ENCODE data around the gene BSN.
A peak's percentile ranks its signal among the peaks of the same experiment; 100 is the strongest.

The BSN gene

DNA sequence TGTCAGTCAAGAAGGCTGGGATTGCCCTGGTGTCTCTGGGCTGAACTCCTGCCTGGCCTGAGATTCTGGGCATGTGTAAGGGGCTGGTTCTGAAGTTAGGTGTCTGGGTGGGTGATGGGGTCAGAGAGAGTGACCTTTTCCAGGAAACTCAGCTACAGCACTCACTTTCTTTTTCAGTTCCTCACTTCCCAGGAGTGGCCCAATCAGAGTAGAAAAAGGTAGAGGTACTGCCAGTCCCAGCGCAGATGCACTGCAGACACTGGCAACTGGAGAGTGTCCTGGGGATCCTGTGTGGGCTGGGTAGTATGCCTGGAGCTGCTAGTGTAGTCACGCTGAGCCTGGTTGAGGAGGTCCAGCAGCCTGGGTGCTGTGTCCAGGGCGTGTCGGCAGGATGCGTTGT is 73.4 kb downstream of the BSN start:
- no peak overlapping the region for H3K4me3 Mint-ChIP-seq
- peak; percentile 49 for ATAC-seq
- H3K27ac Mint-ChIP-seq, result no peak overlapping the region
- H3K36me3 Mint-ChIP-seq, result no peaks in the 10 kb centered on the region
- peaks cover 36% of the 10 kb centered on the region for H3K27me3 Mint-ChIP-seq
- H3K4me1 Mint-ChIP-seq, result peaks cover 7% of the 10 kb centered on the region
- peaks cover 4% of the 10 kb centered on the region for H3K9me3 Mint-ChIP-seq

DNA sequence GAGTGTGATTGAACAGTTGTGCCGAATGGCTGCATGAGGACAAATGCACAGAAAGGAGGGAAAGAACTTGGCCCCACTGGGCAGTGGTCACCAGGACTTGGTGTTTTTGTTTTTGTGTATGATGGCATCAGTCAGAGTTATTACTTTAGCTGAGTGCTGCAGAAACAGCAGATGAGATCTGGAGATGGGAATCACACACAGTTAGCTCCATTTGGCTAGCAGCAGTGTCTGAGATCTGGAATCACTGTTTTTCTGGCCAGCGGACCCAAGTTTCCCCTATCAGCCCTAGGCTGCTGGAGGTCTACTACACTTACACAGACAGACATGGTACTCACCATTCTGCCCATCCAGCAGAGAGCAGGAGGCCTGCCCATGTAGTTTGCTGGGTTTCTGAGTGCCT is 74.0 kb downstream of the BSN start:
- H3K36me3 Mint-ChIP-seq, result no peaks in the 10 kb centered on the region
- no peak for ATAC-seq
- H3K4me3 Mint-ChIP-seq, result no peak overlapping the region
- peaks cover 40% of the 10 kb centered on the region for H3K27me3 Mint-ChIP-seq
- H3K9me3 Mint-ChIP-seq, result peaks cover 4% of the 10 kb centered on the region
- no peak overlapping the region for H3K27ac Mint-ChIP-seq
- peaks cover 7% of the 10 kb centered on the region for H3K4me1 Mint-ChIP-seq

DNA sequence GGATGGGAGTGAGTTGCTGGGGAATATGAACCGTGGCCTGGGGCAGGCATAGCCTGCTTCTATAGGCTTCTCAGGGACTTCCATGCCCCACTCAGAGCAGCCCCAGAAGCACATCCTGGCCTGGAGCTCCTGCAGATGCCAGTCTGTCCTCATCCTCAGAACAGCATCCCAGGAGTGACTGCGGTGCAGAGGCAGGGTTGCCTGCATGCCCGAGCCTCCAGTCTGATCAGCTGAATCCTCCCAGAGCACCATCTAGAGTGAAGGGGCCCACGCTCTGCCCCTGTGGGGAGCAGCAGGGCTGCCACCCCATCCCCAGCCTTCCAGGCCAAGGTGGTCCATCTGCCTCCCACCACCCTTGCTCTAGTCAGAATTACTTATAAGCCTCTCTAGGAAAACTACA is 75.2 kb downstream of the BSN start:
- no peaks in the 10 kb centered on the region for H3K36me3 Mint-ChIP-seq

DNA sequence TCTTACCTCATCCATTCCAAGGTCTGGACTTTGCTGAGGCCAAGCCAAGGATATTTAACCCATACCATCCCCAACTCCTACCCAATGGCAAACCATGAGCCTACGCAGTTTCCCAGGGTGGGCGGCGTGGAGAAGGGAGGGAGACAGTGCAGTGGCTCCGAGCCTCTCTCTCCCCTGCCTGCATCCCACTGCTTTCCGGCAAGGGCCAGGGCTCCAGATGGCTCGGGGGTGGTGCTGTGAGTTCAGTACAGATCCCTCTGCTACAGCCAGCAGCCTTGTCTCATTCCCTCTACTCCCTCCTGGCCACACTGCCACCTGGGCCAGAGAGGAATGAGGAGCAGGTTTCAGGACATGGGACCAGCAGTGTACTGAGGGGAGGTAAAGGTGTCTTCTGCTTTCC is 75.6 kb downstream of the BSN start:
- Mint-ChIP-seq H3K9me3 (peaks cover 4% of the 10 kb centered on the region), H3K4me1 (peaks cover 7% of the 10 kb centered on the region), H3K36me3 (no peaks in the 10 kb centered on the region), H3K27ac (no peak overlapping the region), H3K27me3 (peaks cover 40% of the 10 kb centered on the region), H3K4me3 (no peak overlapping the region)
- no peak for ATAC-seq

More for the DNA sequence above, 75.2 kb downstream of the BSN start:
- H3K4me1 Mint-ChIP-seq, result peaks cover 7% of the 10 kb centered on the region
- no peak overlapping the region for H3K27ac Mint-ChIP-seq
- no peak for ATAC-seq
- no peak overlapping the region for H3K4me3 Mint-ChIP-seq
- peaks cover 4% of the 10 kb centered on the region for H3K9me3 Mint-ChIP-seq
- H3K27me3 Mint-ChIP-seq, result peaks cover 40% of the 10 kb centered on the region

- no peaks in the 10 kb centered on the region for H3K36me3 Mint-ChIP-seq
- H3K9me3 Mint-ChIP-seq, result peaks cover 4% of the 10 kb centered on the region
- ATAC-seq, result no peak
- no peak overlapping the region for H3K4me3 Mint-ChIP-seq
- H3K27me3 Mint-ChIP-seq, result peaks cover 40% of the 10 kb centered on the region
- H3K27ac Mint-ChIP-seq, result no peak overlapping the region
- peaks cover 7% of the 10 kb centered on the region for H3K4me1 Mint-ChIP-seq
These were observed 76.5 kb downstream of the BSN start for GRCh38 chr3:49630784-49631183.

GRCh38 chr3:49634736-49635135 is 80.5 kb downstream of the BSN start:
- Mint-ChIP-seq H3K4me1 (no peaks in the 10 kb centered on the region), H3K9me3 (peaks cover 4% of the 10 kb centered on the region), H3K4me3 (no peak overlapping the region), H3K36me3 (no peaks in the 10 kb centered on the region), H3K27me3 (peaks cover 30% of the 10 kb centered on the region), H3K27ac (no peak overlapping the region)
- ATAC-seq, result no peak

DNA sequence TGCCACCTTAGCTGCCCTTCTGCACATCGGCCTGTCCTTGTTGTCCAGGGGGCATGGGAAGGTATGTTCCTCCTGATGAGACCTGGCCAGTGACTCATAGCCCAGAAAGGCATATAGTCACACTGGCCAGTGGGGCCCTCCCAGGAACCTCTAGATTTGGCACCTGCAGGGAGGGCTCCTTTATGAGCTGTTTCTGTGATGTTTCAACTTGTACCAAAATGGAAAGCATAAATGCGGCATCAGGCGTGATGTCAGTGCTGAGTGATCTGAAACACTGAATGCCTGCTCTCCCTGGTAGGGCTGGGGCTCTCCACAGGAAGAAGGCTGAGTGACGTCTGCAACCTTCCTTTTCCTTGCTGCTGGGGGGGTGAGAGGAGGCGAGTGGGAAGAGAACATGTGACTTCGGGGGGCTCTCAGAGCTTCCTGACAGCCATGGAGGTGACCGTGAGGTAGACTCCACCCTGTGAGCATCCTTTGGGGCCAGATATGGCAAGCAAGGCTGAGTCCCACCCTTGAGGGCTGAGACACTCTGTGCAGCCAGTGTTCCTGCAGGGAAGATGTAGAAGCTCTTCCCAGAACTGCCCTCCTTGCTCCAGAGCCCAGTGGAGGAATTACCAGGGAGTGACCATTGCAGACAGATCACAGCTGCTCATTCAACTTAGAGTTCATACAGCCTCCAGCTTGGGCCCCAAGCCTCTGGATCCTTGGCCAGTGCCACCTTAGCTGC is 82.8 kb downstream of the BSN start:
- no peak overlapping the region for H3K27ac Mint-ChIP-seq
- H3K27me3 Mint-ChIP-seq, result peaks cover 10% of the 10 kb centered on the region
- H3K36me3 Mint-ChIP-seq, result no peaks in the 10 kb centered on the region
- H3K4me1 Mint-ChIP-seq, result no peaks in the 10 kb centered on the region
- no peak overlapping the region for H3K4me3 Mint-ChIP-seq
- ATAC-seq, result no peak
- H3K9me3 Mint-ChIP-seq, result peaks cover under 1% of the 10 kb centered on the region

DNA sequence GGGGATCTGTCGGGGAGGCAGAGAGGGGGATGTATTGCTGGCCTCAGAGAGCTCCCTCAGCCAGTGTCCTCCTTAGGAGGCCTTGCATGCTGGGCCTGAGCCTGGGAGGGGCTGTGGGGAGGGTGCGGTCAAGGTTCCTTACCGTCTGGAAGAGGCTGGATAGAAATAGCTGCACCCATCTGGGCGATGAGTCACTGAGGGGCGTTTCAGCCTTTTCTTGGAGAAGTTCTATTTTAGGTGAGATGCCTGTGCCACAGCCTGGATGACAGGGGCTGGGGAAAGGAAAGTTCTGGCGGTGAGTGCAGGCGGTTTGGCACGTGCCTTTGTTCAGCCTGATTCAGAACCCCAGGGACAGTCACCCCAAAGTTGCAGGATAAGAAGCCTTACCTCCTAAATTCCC is 84.2 kb downstream of the BSN start:
- H3K36me3 Mint-ChIP-seq, result no peaks in the 10 kb centered on the region
- no peak overlapping the region for H3K27ac Mint-ChIP-seq
- no peak for ATAC-seq
- H3K27me3 Mint-ChIP-seq, result no peaks in the 10 kb centered on the region
- H3K9me3 Mint-ChIP-seq, result no peaks in the 10 kb centered on the region
- no peak overlapping the region for H3K4me3 Mint-ChIP-seq
- H3K4me1 Mint-ChIP-seq, result no peaks in the 10 kb centered on the region

DNA sequence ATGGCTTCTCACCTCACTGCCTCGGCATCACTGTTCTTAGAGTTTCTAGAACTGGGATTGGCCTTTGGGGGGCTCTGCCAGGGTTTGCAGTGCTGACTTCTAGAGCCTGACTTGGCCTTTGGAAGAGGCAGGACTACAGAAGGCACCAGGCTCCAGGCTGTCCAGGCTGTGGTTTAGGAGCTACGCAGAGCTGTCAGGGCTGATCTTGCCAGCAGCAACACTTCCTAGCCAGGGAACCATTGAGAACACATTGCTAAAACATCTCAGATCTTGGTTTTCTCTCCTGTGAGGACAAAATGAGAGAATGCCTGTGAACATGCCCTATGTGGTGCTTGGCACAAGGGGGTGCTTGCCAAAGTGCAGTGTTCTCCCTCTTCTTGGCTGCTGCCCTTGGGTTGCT is 85.3 kb downstream of the BSN start:
- no peak for ATAC-seq
- no peaks in the 10 kb centered on the region for H3K36me3 Mint-ChIP-seq
- no peaks in the 10 kb centered on the region for H3K9me3 Mint-ChIP-seq
- H3K4me1 Mint-ChIP-seq, result no peaks in the 10 kb centered on the region
- H3K27ac Mint-ChIP-seq, result no peak overlapping the region
- H3K4me3 Mint-ChIP-seq, result no peak overlapping the region
- H3K27me3 Mint-ChIP-seq, result no peaks in the 10 kb centered on the region

DNA sequence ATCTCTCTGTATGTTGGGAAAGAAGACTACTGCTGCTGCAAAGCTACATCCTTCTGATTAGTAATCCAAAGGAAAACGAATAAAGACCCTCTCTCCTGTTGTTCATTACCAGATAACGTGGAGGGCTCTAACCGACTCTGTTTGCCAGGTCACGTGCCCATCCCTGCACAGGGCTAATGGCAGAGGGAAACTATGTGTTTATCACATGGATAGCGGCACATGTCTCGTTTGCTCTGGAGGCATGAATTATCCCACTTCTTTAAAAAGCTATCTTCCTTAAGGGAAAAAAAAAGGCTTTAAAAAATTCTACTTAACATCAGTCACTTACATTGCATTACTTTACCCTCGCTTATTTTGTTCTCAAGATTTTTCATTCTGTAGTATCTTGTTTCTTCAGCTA is 87.0 kb downstream of the BSN start:
- Mint-ChIP-seq H3K4me1 (no peaks in the 10 kb centered on the region), H3K9me3 (no peaks in the 10 kb centered on the region), H3K4me3 (no peak overlapping the region), H3K36me3 (no peaks in the 10 kb centered on the region), H3K27ac (no peak overlapping the region), H3K27me3 (peaks cover 1% of the 10 kb centered on the region)
- no peak for ATAC-seq

GRCh38 chr3:49641921-49642707 is 87.8 kb downstream of the BSN start:
- Mint-ChIP-seq H3K36me3 (no peaks in the 10 kb centered on the region), H3K27ac (no peak overlapping the region), H3K9me3 (no peaks in the 10 kb centered on the region), H3K4me3 (no peak overlapping the region), H3K27me3 (peaks cover 10% of the 10 kb centered on the region), H3K4me1 (no peaks in the 10 kb centered on the region)
- no peak for ATAC-seq

DNA sequence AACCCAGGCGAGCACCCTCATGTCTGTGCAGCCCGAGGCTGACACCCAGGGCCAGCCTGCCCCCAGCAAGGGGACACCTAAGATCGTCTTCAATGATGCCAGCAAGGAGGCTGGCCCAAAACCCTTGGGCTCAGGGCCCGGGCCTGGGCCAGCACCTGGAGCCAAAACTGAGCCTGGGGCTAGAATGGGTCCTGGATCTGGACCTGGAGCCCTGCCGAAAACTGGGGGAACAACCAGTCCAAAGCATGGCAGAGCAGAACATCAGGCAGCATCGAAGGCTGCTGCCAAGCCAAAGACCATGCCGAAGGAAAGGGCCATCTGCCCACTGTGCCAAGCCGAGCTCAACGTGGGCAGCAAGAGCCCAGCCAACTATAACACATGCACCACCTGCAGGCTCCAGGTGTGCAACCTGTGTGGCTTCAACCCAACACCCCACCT is 88.5 kb downstream of the BSN start:
- Mint-ChIP-seq H3K27me3 (peaks cover 10% of the 10 kb centered on the region), H3K4me3 (no peak overlapping the region), H3K36me3 (no peaks in the 10 kb centered on the region), H3K27ac (no peak overlapping the region), H3K4me1 (no peaks in the 10 kb centered on the region), H3K9me3 (no peaks in the 10 kb centered on the region)
- ATAC-seq, result no peak

DNA sequence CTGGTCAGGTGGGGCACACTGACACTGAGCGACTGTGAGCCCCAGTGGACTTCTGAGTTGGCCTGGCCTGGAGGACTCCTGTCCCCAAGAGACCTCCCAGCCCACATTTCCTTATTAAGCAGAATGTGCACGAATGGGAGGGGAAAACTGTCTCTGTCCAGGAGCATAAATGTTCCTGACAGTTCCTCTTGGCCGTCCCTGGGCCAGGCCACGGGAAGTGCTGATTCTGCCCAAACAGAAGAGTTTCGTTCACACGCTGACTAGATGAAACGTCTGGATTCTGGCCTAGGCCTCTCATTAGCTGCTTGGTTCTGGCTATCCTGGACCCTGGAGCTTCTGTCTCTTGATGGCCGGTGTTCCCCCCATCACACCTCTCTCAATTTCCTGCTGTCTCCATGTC is 90.4 kb downstream of the BSN start:
- no peak for ATAC-seq
- H3K9me3 Mint-ChIP-seq, result no peaks in the 10 kb centered on the region
- peaks cover 10% of the 10 kb centered on the region for H3K27me3 Mint-ChIP-seq
- H3K36me3 Mint-ChIP-seq, result no peaks in the 10 kb centered on the region
- H3K4me1 Mint-ChIP-seq, result no peaks in the 10 kb centered on the region
- H3K4me3 Mint-ChIP-seq, result no peak overlapping the region
- H3K27ac Mint-ChIP-seq, result no peak overlapping the region

DNA sequence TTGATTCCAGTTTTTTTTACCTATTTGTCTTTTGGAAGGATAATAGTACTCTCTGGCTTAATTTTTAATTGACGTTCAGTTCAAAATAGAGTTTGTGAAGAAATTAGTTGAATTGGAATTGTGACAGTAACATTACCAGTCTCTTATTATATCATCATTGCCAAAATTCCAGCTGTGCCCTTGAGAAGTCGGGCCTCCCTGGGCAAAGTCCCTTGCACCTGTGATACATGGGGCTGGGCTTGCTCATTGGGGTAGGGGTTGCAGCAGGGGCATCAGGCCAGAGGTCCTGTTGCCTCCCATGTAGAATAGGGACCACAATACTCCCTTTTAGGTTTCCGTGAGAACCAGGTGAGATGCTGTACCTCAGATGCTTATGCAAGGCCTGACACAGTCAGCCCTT is 92.0 kb downstream of the BSN start:
- Mint-ChIP-seq H3K9me3 (no peaks in the 10 kb centered on the region), H3K4me1 (no peaks in the 10 kb centered on the region), H3K36me3 (no peaks in the 10 kb centered on the region), H3K4me3 (no peak overlapping the region), H3K27ac (no peak overlapping the region), H3K27me3 (peaks cover 10% of the 10 kb centered on the region)
- ATAC-seq, result no peak

DNA sequence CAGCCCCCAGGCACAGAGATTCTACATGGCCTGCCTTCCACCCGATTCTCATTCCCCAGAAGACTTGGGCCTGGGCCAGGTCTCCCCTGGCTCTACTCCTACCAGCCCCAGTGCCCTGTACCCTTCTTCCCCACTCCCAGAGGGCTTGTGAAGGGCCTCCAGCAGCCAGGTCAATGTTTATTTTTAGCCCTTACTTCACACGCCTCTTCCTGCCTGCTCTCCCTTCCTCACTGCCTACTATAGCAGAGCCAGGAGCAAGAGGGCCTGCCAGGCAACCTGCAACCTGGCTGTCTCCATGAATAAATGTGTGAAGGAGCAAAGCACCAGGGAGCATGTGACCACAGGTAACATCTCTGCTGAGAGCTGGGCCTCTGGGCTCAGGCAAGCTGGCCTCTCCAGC is 93.5 kb downstream of the BSN start:
- no peaks in the 10 kb centered on the region for H3K9me3 Mint-ChIP-seq
- no peak for ATAC-seq
- H3K4me1 Mint-ChIP-seq, result no peaks in the 10 kb centered on the region
- H3K27me3 Mint-ChIP-seq, result peaks cover 10% of the 10 kb centered on the region
- no peaks in the 10 kb centered on the region for H3K36me3 Mint-ChIP-seq
- H3K4me3 Mint-ChIP-seq, result no peak overlapping the region
- H3K27ac Mint-ChIP-seq, result no peak overlapping the region

- H3K27ac Mint-ChIP-seq, result no peak overlapping the region
- H3K4me1 Mint-ChIP-seq, result no peaks in the 10 kb centered on the region
- H3K4me3 Mint-ChIP-seq, result no peak overlapping the region
- no peak for ATAC-seq
- H3K9me3 Mint-ChIP-seq, result no peaks in the 10 kb centered on the region
- H3K36me3 Mint-ChIP-seq, result no peaks in the 10 kb centered on the region
- H3K27me3 Mint-ChIP-seq, result peaks cover 10% of the 10 kb centered on the region
These were observed 94.2 kb downstream of the BSN start for GRCh38 chr3:49648354-49649019.
